GM12878 (cell line): ENCODE data around the gene LYRM2.

ENCODE experiments used
- CBFB ChIP-seq: IDR thresholded peaks from 2 replicates; pipeline ENCODE4 v1.6.1; 2016; ENCODE audit warnings: antibody characterized with exemption, low read depth
- CTCF ChIP-seq, 3 experiments: IDR thresholded peaks in 2 of 3; conservative IDR thresholded peaks in 1 of 3; 2 replicates each; pipeline ENCODE4 v1.5.1; 2011; ENCODE audit warnings: low read depth in 3 of 3, low read length in 3 of 3, mild to moderate bottlenecking in 3 of 3, control low read depth in 2 of 3, moderate library complexity in 2 of 3, inconsistent platforms in 1 of 3, mixed read lengths in 1 of 3; ENCODE audit not compliant: control insufficient read depth in 2 of 3, insufficient read depth in 1 of 3; ENCODE audit errors: extremely low read depth in 1 of 3
- EP300 ChIP-seq, 2 experiments: fragments of 150-350 bp in 1 of 2; IDR thresholded peaks; 2 replicates each; pipeline ENCODE4 v1.6.1; 2011 to 2012; ENCODE audit warnings: low read depth in 2 of 2, low read length in 2 of 2, borderline replicate concordance in 1 of 2, improper control_type of control experiment in 1 of 2, inconsistent platforms in 1 of 2; ENCODE audit not compliant: control insufficient read depth in 1 of 2
- EZH2 ChIP-seq: IDR thresholded peaks from 2 replicates; pipeline ENCODE4 v1.6.1; 2012; ENCODE audit warnings: low read depth, mild to moderate bottlenecking, control low read depth, inconsistent platforms, low read length, borderline replicate concordance; ENCODE audit not compliant: control insufficient read depth
- GABPA ChIP-seq: IDR thresholded peaks from 2 replicates; pipeline ENCODE4 v1.6.1; 2014; ENCODE audit warnings: antibody characterized with exemption, low read depth, mild to moderate bottlenecking, inconsistent platforms
- PKNOX1 ChIP-seq: fragments of 450-650 bp; IDR thresholded peaks from 2 replicates; pipeline ENCODE4 v1.6.1; 2016; ENCODE audit warnings: mild to moderate bottlenecking
- RAD21 ChIP-seq: IDR thresholded peaks from 2 replicates; pipeline ENCODE4 v1.6.1; 2011; ENCODE audit warnings: mild to moderate bottlenecking, low read depth, low read length, moderate library complexity; ENCODE audit not compliant: insufficient read depth
- SUZ12 ChIP-seq: fragments of 200-600 bp; sonication (generic); IDR thresholded peaks from one replicate; pipeline ENCODE4 v1.6.1; 2018; ENCODE audit warnings: antibody characterized with exemption, mild to moderate bottlenecking; ENCODE audit not compliant: unreplicated experiment
- ZNF622 ChIP-seq: fragments of 450-650 bp; IDR thresholded peaks from 2 replicates; pipeline ENCODE4 v1.6.1; 2017; ENCODE audit warnings: mild to moderate bottlenecking, inconsistent platforms

GRCh38 chr6:89644864-89645263 lies 6.3 kb upstream of the LYRM2 start:
- TF ChIP-seq CTCF (IDR thresholded peaks at IDR 0.05 in 2 of 3, conservative IDR thresholded peaks at IDR 0.05 in 1 of 3; ENCODE audit: control insufficient read depth in 2 of 3, extremely low read depth in 1 of 3, insufficient read depth in 1 of 3, low read depth in 3 of 3, low read length in 3 of 3) (no peak), CBFB (no peak), EP300 (IDR thresholded peaks at IDR 0.05; ENCODE audit: borderline replicate concordance in 1 of 2, control insufficient read depth in 1 of 2, low read depth in 2 of 2, low read length in 2 of 2) (no peak), RAD21 (no peak), GABPA (no peak), SUZ12 (no peak), ZNF622 (no peak), PKNOX1 (no peak), EZH2 (no peak)
